ENCODE data around the gene ACAP2. TPM values are rescaled to one million over a fixed set of nuclear protein-coding genes. Genes with fewer than 3 reads are reported as not detected.

ACAP2 gene
- total RNA-seq, 1 experiment from 2014 or later, result 71.4 TPM

- no peak for DNase-seq (ENCODE audit: low read depth, low spot score)
- in situ Hi-C loops (cut with HindIII; ENCODE audit: low pct_unique_long_range_greater_than_20kb, low sequenced_read_pairs), result loop anchor here (25.0 kb wide), 1 partner anchor 136 kb away; no protein-coding TSS in a partner anchor
Measured at GRCh38 chr3:195448205-195448875, 5.5 kb upstream of the ACAP2 start.

- in situ Hi-C loops (cut with HindIII; ENCODE audit: low pct_unique_long_range_greater_than_20kb, low sequenced_read_pairs), result loop anchor here (25.0 kb wide), 1 partner anchor 135 kb away; no protein-coding TSS in a partner anchor
- no peak for DNase-seq (ENCODE audit: low read depth, low spot score)
Measured at GRCh38 chr3:195447201-195447600, 4.4 kb upstream of the ACAP2 start.

- no peak for DNase-seq (ENCODE audit: low read depth, low spot score)
- in situ Hi-C loops (cut with HindIII; ENCODE audit: low pct_unique_long_range_greater_than_20kb, low sequenced_read_pairs), result loop anchor here (25.0 kb wide), 1 partner anchor 134 kb away; no protein-coding TSS in a partner anchor
Measured at GRCh38 chr3:195446359-195446758, 3.5 kb upstream of the ACAP2 start.

GRCh38 chr3:195445885-195446284 is 3.1 kb upstream of the ACAP2 start:
- no peak for DNase-seq (ENCODE audit: low read depth, low spot score)
- in situ Hi-C loops (cut with HindIII; ENCODE audit: low pct_unique_long_range_greater_than_20kb, low sequenced_read_pairs), result loop anchor here (25.0 kb wide), 1 partner anchor 134 kb away; no protein-coding TSS in a partner anchor

- in situ Hi-C loops (cut with HindIII; ENCODE audit: low pct_unique_long_range_greater_than_20kb, low sequenced_read_pairs), result loop anchor here (25.0 kb wide), 1 partner anchor 131 kb away; no protein-coding TSS in a partner anchor
- no peak for DNase-seq (ENCODE audit: low read depth, low spot score)
Measured at GRCh38 chr3:195443391-195443989, 670 bp upstream of the ACAP2 start.

GRCh38 chr3:195441992-195442572 is 738 bp downstream of the ACAP2 start:
- in situ Hi-C loops (cut with HindIII; ENCODE audit: low pct_unique_long_range_greater_than_20kb, low sequenced_read_pairs), result loop anchor here (25.0 kb wide), 1 partner anchor 130 kb away; no protein-coding TSS in a partner anchor
- DNase-seq (ENCODE audit: low read depth, low spot score), result peak; percentile 32

GRCh38 chr3:195441476-195441991 is 1.3 kb downstream of the ACAP2 start:
- peak; percentile 59 for DNase-seq (ENCODE audit: low read depth, low spot score)
- in situ Hi-C loops (cut with HindIII; ENCODE audit: low pct_unique_long_range_greater_than_20kb, low sequenced_read_pairs), result loop anchor here (25.0 kb wide), 1 partner anchor 129 kb away; no protein-coding TSS in a partner anchor

- in situ Hi-C loops (cut with HindIII; ENCODE audit: low pct_unique_long_range_greater_than_20kb, low sequenced_read_pairs), result loop anchor here (25.0 kb wide), 1 partner anchor 129 kb away; no protein-coding TSS in a partner anchor
- DNase-seq (ENCODE audit: low read depth, low spot score), result no peak
Measured at GRCh38 chr3:195441051-195441450, 1.8 kb downstream of the ACAP2 start.

- in situ Hi-C loops (cut with HindIII; ENCODE audit: low pct_unique_long_range_greater_than_20kb, low sequenced_read_pairs), result loop anchor here (25.0 kb wide), 1 partner anchor 128 kb away; no protein-coding TSS in a partner anchor
- DNase-seq (ENCODE audit: low read depth, low spot score), result no peak
Measured at GRCh38 chr3:195440379-195440778, 2.4 kb downstream of the ACAP2 start.

- DNase-seq (ENCODE audit: low read depth, low spot score), result no peak
- in situ Hi-C loops (cut with HindIII; ENCODE audit: low pct_unique_long_range_greater_than_20kb, low sequenced_read_pairs), result loop anchor here (25.0 kb wide), 1 partner anchor 126 kb away; no protein-coding TSS in a partner anchor
Measured at GRCh38 chr3:195438371-195438770, 4.4 kb downstream of the ACAP2 start.

GRCh38 chr3:195425849-195426248 is 17.0 kb downstream of the ACAP2 start:
- in situ Hi-C loops (cut with HindIII; ENCODE audit: low pct_unique_long_range_greater_than_20kb, low sequenced_read_pairs), result loop anchor here (25.0 kb wide), 1 partner anchor 114 kb away; no protein-coding TSS in a partner anchor
- DNase-seq (ENCODE audit: low read depth, low spot score), result no peak

GRCh38 chr3:195423818-195424217 is 19.0 kb downstream of the ACAP2 start:
- in situ Hi-C loops (cut with HindIII; ENCODE audit: low pct_unique_long_range_greater_than_20kb, low sequenced_read_pairs), result no loop called here
- no peak for DNase-seq (ENCODE audit: low read depth, low spot score)

GRCh38 chr3:195421400-195421799 is 21.4 kb downstream of the ACAP2 start:
- DNase-seq (ENCODE audit: low read depth, low spot score), result no peak
- in situ Hi-C loops (cut with HindIII; ENCODE audit: low pct_unique_long_range_greater_than_20kb, low sequenced_read_pairs), result no loop called here

GRCh38 chr3:195416795-195417194 is 26.0 kb downstream of the ACAP2 start:
- no peak for DNase-seq (ENCODE audit: low read depth, low spot score)
- in situ Hi-C loops (cut with HindIII; ENCODE audit: low pct_unique_long_range_greater_than_20kb, low sequenced_read_pairs), result no loop called here

- DNase-seq (ENCODE audit: low read depth, low spot score), result no peak
- in situ Hi-C loops (cut with HindIII; ENCODE audit: low pct_unique_long_range_greater_than_20kb, low sequenced_read_pairs), result no loop called here
Measured at GRCh38 chr3:195411836-195412235, 31.0 kb downstream of the ACAP2 start.

- in situ Hi-C loops (cut with HindIII; ENCODE audit: low pct_unique_long_range_greater_than_20kb, low sequenced_read_pairs), result no loop called here
- no peak for DNase-seq (ENCODE audit: low read depth, low spot score)
Measured at GRCh38 chr3:195410546-195410945, 32.3 kb downstream of the ACAP2 start.

- in situ Hi-C loops (cut with HindIII; ENCODE audit: low pct_unique_long_range_greater_than_20kb, low sequenced_read_pairs), result no loop called here
- no peak for DNase-seq (ENCODE audit: low read depth, low spot score)
Measured at GRCh38 chr3:195407531-195408409, 35.0 kb downstream of the ACAP2 start.
